Activated CD8-positive, alpha-beta memory T cell treated with anti-CD3 and anti-CD28 coated beads, Interleukin-2, amount 50 U/mL, for 24 hours (primary cell): ENCODE results near the gene INTS4.
"Not testable (repeated sequence)": the region's sequence is repeated elsewhere in the genome, so short reads cannot be mapped to it uniquely, and the experiment has no call there.

ENCODE experiments used
- DNase-seq: peaks from one replicate; pipeline ENCODE4 v3.0.0-alpha.2; 2020; ENCODE audit errors: extremely low read depth

The INTS4 gene

GRCh38 chr11:77879218-77879617 is 115.2 kb downstream of the INTS4 start:
- no peak for DNase-seq

GRCh38 chr11:77878247-77878646 is 116.2 kb downstream of the INTS4 start:
- DNase-seq: not testable (repeated sequence)

- no peak for DNase-seq
These were observed 118.4 kb downstream of the INTS4 start for GRCh38 chr11:77876045-77876444.

DNA sequence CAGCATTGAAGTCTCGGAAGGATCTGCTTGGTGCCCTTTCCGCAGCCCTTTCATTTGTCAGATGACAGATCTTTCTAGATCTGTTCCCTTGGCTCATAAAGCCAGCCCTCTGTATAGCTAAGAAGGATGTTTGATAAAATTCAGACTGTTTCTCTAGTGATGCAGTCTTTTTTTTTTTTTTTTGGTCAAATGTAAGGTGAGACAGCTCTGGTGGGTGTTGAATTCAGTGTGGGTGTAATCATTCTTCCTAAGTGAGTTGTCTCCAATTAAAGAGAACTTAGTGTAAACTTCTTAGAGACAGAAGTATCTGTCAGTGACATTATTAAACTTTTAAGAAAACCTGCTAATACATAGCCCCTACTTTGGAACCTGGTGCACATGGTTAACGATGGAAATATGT is 120.3 kb downstream of the INTS4 start:
- DNase-seq: no peak

- no peak for DNase-seq
These were observed 121.1 kb downstream of the INTS4 start for GRCh38 chr11:77873345-77873744.

GRCh38 chr11:77871855-77872254 is 122.6 kb downstream of the INTS4 start:
- DNase-seq: no peak

DNA sequence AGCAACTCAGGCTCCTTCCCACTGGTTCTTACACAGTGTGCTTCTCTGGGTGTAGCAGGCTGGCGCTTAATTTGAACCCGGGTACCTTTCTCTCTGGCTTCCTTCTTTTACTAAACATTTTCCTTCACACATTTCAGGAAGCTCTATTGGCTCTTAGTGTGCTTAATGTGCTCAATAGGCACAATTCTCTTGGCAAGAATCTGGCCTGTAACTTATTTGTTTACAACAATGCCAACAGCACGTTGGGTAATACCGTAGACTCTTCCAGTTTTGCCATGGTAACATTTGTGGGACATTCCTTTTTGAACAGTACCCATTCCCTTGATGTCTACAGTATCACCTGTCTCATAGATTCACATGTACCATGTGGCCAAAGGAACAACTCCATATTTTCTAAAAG is 125.7 kb downstream of the INTS4 start:
- DNase-seq: no peak

DNA sequence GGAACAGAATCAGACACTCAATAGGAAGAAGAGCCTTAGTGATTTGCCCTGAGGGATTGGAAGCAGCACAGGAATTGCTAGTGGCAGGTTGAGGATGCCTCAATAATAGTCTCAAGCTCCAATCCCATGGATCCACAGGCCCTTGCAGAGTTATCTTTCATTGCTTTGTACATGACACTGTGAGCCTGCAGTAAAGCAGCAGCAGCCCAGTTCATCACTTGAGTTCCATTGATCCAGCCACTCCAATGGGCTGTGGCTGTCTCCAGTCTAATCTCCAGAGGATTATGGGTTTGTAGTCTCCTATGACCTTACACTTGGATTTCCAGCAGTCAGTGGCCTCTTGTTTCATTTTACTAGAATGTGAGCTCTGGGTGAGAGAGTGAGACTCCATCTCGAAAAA is 128.1 kb downstream of the INTS4 start:
- DNase-seq: no peak

- no peak for DNase-seq
These were observed 128.7 kb downstream of the INTS4 start for GRCh38 chr11:77865805-77866204.

DNA sequence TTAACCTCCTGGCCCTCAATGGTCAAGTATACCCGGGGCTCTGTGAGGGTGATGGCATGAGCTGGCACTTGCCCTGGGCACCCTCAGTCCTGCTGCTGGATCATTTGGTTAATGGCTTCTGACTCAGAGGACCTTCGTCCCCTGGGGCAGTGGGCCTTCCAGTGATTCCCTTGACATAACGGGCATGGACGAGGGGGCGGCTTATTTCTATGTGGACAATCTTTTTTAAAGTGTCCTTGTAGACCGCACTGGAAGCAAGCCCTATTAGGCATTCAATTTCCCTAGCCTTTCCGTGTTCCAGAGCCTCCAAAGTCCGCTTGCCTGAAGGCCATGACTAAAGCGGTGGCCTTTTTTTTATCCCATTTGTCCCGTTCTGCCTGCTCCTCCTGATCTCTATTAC is 133.0 kb downstream of the INTS4 start:
- not testable (repeated sequence) for DNase-seq

- not testable (repeated sequence) for DNase-seq
These were observed 136.5 kb downstream of the INTS4 start for GRCh38 chr11:77857906-77858457.

GRCh38 chr11:77854838-77855237 is 139.6 kb downstream of the INTS4 start:
- DNase-seq: no peak

- DNase-seq: no peak
These were observed 143.0 kb downstream of the INTS4 start for GRCh38 chr11:77851503-77851902.

DNA sequence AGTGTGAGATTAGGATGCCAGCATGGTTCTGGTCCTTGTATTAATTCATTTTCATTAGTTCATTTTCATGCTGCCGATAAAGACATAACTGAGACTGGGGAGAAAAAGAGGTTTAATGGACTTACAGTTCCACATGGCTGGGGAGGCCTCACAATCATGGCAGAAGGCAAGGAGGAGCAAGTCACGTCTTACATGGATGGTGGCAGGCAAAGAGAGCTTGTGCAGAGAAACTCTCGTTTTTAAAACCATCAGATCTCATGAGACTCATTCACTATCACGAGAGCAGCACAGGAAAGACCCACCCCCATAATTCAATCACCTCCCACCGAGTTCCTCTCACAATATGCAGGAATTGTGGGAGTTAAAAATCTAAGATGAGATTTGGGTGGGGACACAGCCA is 150.8 kb downstream of the INTS4 start:
- DNase-seq: not testable (repeated sequence)

- DNase-seq: no peak
These were observed 151.9 kb downstream of the INTS4 start for GRCh38 chr11:77842441-77843121.

- DNase-seq: no peak
These were observed 161.2 kb downstream of the INTS4 start for GRCh38 chr11:77833302-77833701.

DNA sequence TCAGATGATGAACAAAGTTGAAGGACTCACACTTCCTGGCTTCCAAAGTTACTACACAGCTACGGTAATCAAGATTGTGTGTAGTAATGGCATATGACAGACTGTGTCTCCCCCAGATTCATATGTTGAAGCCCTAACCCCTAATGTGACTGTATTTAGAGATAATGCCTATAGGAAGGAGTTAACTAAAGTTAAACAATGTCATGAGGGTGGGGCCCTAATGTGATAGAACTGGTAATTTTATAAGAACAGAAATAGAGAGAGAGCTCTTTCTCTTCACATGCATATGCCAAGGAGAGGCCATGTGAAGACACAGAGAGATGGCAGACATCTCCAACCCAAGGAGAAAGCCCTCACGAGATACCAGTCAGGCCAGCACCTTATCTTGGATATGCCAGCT is 165.5 kb downstream of the INTS4 start:
- no peak for DNase-seq
